ENCODE measurements around the gene UGT2B10.
"Not testable (repeated sequence)": the region's sequence is repeated elsewhere in the genome, so short reads cannot be mapped to it uniquely, and the experiment has no call there.

The UGT2B10 gene

DNA sequence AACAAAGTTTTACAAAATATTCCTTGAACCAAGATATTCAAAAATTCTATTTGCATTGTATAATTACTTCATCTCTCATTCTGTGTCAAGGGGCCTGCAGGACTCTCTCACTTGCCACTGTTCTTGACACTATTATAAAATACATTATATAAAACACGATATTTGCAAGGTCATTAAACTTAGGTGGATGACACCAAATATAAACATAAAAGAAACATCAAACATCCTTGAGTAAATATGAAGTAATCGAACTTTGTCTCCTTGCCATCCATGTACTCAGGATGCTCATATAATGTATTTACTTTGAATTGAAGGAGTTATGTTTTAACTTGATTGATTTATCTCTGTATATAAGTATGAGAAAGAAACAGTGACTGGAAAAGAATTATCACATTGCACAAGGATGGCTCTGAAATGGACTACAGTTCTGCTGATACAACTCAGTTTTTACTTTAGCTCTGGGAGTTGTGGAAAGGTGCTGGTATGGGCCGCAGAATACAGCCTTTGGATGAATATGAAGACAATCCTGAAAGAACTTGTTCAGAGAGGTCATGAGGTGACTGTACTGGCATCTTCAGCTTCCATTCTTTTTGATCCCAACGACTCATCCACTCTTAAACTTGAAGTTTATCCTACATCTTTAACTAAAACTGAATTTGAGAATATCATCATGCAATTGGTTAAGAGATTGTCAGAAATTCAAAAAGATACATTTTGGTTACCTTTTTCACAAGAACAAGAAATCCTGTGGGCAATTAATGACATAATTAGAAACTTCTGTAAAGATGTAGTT, at the start of gene UGT2B10:
TSS of gene UGT2B10 (plus strand) at position 378 of the 793 bp plus-strand sequence. CDS start at position 404, 26 bp downstream.
- H3K27ac ChIP-seq, result peak within 1 kb of the TSS; percentile 72

DNA sequence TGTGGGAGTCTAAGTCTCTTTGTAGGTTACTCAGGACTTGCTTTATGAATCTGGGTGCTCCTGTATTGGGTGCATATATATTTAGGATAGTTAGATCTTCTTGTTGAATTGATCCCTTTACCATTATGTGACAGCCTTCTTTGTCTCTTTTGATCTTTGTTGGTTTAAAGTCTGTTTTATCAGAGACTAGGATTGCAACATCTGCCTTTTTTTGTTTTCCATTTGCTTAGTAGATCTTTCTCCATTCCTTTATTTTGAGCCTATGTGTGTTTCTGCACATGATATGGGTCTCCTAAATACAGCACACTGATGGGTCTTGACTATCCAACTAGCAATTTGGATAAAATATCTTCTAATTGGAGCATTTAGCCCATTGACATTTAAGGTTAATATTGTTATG, 44.0 kb upstream of the UGT2B10 start:
- H3K27ac ChIP-seq, result not testable (repeated sequence)

DNA sequence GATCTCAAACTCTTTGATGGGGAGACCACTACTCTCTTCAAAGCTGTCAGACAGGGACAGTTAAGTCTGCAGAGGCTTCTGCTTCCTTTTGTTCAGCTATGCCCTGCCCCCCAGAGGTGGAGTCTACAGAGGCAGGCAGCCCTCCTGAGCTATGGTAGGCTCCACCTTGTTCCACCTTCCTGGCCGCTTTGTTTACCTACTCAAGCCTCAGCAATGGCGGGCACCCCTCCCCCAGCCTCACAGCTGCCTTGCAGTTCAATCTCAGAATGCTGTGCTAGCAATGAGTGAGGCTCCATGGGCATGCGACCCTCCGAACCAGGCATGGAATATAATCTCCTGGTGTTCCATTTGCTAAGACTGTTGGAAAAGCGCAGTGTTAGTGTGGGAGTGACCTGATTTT, 42.1 kb upstream of the UGT2B10 start:
- H3K27ac ChIP-seq, result no peak overlapping the region
- no peak for TF ChIP-seq ZFX (IDR thresholded peaks at IDR 0.05; ENCODE audit: borderline replicate concordance)
- TF ChIP-seq, protein P1, sequence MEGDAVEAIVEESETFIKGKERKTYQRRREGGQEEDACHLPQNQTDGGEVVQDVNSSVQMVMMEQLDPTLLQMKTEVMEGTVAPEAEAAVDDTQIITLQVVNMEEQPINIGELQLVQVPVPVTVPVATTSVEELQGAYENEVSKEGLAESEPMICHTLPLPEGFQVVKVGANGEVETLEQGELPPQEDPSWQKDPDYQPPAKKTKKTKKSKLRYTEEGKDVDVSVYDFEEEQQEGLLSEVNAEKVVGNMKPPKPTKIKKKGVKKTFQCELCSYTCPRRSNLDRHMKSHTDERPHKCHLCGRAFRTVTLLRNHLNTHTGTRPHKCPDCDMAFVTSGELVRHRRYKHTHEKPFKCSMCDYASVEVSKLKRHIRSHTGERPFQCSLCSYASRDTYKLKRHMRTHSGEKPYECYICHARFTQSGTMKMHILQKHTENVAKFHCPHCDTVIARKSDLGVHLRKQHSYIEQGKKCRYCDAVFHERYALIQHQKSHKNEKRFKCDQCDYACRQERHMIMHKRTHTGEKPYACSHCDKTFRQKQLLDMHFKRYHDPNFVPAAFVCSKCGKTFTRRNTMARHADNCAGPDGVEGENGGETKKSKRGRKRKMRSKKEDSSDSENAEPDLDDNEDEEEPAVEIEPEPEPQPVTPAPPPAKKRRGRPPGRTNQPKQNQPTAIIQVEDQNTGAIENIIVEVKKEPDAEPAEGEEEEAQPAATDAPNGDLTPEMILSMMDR (IDR thresholded peaks at IDR 0.05), result no peak

DNA sequence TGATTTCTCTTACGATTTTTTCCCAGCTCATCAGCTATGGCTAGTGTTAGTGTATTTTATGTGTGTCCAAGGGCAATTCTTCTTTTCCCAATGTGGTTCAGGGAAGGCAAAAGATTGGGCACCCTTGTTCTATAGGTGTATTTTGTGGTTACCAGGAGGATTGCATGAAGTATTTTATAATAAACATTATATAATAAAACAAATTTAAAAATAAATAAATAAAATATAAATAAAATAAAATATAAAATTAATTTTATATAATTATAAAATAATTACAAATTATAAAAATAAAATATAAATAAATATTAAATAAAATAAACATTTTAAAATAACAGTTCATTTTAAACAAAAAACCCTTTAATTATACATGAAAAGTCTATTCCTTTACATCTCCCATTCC, 35.6 kb upstream of the UGT2B10 start:
- H3K27ac ChIP-seq, result no peak overlapping the region
- TF ChIP-seq, protein P1 (IDR thresholded peaks at IDR 0.05), result no peak
- TF ChIP-seq ZFX (IDR thresholded peaks at IDR 0.05; ENCODE audit: borderline replicate concordance), result no peak

DNA sequence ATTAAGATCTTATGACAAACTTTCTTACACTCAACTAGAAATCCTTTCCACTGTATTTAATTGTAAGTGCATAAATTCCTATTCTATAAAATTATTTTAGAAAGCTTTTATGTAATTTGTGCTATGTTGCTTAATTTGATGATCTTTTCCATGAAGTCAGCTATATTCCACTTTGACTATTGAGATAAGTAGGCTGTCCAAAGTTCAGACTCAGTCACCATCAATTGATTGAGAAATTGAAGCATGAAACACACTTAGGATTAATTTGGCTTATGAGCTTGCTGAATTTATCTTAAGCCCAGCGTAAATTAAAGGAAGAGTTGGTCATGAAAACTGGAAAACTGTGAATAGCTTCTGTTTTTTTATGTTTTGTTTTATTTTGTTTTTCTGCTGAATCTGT, 18.7 kb upstream of the UGT2B10 start:
- H3K27ac ChIP-seq, result no peak overlapping the region
- no peak for TF ChIP-seq ZFX (IDR thresholded peaks at IDR 0.05; ENCODE audit: borderline replicate concordance)
- TF ChIP-seq, protein P1 (IDR thresholded peaks at IDR 0.05), result no peak

DNA sequence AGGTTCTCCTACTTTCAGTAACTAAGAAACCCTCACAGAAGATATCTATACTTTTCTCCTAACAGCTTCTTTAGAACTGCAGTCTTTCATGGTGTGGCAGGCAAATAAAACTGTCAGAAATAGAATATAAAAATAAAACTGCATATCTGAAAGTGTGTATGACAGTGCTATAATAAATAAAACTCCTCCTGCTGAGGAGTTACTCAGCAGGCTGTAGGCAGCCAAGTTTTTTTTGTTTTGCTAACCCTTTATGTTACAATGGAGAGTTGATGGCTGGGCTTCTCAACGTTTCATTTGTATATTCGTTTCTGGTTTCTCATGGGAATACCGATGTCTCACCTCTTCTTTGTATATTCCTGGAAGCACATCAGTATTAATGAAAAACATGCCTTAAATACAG, 18.2 kb upstream of the UGT2B10 start:
- no peak overlapping the region for H3K27ac ChIP-seq
- no peak for TF ChIP-seq ZFX (IDR thresholded peaks at IDR 0.05; ENCODE audit: borderline replicate concordance)
- TF ChIP-seq, protein P1 (IDR thresholded peaks at IDR 0.05), result no peak

DNA sequence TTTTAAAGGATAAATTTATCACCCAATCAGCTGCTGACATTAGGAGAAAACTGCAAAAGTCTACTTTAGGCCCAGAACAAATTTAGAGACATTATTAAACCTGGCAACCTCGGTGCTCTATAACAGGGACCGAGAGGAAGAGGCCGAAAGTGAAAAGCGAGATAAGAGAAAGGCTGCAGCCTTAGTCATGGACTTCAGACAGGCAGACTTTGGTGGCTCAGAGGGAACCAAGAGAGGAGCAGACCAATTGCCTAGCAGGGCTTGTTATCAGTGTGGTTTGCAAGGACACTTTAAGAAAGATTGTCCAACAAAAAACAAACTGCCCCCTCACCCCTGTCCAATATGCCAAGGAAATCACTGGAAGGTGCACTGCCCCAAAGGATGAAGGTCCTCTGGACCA, 12.8 kb upstream of the UGT2B10 start:
- H3K27ac ChIP-seq, result no peak overlapping the region
- TF ChIP-seq, protein P1 (IDR thresholded peaks at IDR 0.05), result no peak
- TF ChIP-seq ZFX (IDR thresholded peaks at IDR 0.05; ENCODE audit: borderline replicate concordance), result no peak

DNA sequence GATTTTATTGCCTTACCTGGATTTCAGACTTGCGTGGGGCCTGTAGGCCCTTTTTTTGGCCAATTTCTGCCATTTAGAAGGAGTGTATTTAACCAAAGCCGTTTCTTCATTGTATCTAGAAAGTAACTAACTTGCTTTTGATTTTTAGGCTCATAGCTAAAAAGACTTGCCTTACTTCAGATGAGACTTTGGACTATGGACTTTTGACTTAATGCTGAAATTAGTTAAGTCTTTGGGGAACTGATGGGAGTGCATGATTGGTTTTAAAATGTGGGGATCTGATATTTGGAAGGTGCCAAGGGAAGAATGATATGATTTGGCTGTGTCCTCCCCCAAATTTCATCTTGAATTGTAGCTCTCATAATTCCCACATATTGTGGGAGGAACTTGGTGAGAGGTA, 7.7 kb upstream of the UGT2B10 start:
- no peak overlapping the region for H3K27ac ChIP-seq
- TF ChIP-seq, protein P1 (IDR thresholded peaks at IDR 0.05), result no peak
- no peak for TF ChIP-seq ZFX (IDR thresholded peaks at IDR 0.05; ENCODE audit: borderline replicate concordance)
